ENCODE results near the gene RAP1GAP. TPM values are rescaled to one million over a fixed set of nuclear protein-coding genes. Genes with fewer than 3 reads are reported as not detected.

RAP1GAP gene
- total and polyA plus RNA-seq, 9 of the 15 experiments (the other 6 are each of a cell fraction or from before 2014, with no cell fraction given): 0.29 to 30.2 (median 19.2) TPM

GRCh38 chr1:21677168-21677567 is 8.0 kb upstream of the RAP1GAP start:
- Histone ChIP-seq H3K27ac (ENCODE audit: extremely low read depth, low read depth, low read length) (peak overlapping the region; percentile 62; the same call in 2 of the 3 replicates), H3K9me3 (replicated peaks; ENCODE audit: control insufficient read depth, insufficient read depth, low read depth, low read length) (no peaks in the 10 kb centered on the region), H3K79me2 (ENCODE audit: control insufficient read depth, insufficient read depth, low read length) (no peaks in the 10 kb centered on the region), H3K4me1 (replicated peaks in 1 of 2; ENCODE audit: control insufficient read depth in 2 of 2, insufficient read depth in 2 of 2, low read length in 2 of 2) (peaks cover 32 to 46% of the 10 kb centered on the region in 2 experiments), H3K4me2 (ENCODE audit: insufficient read depth, low read length) (no peak overlapping the region), H3K9me1 (ENCODE audit: control insufficient read depth, insufficient read depth, low read length) (no peaks in the 10 kb centered on the region), H3K9ac (ENCODE audit: insufficient read depth in 1 of 2, low read depth in 2 of 2, low read length in 2 of 2) (peak overlapping the region in 1 of 2 experiments; percentile 47; a peak in 1 of 4 replicates), H3K4me3 (no peak overlapping the region), H3K27me3 (ENCODE audit: control insufficient read depth in 2 of 2, insufficient read depth in 2 of 2, low read length in 2 of 2) (no peaks in the 10 kb centered on the region), H2AFZ (ENCODE audit: low read depth, low read length) (no peak overlapping the region), H3K36me3 (ENCODE audit: control insufficient read depth, insufficient read depth, low read length) (peaks cover 53% of the 10 kb centered on the region), H4K20me1 (replicated peaks; ENCODE audit: control insufficient read depth, insufficient read depth, low read length) (no peaks in the 10 kb centered on the region)
- no peak for ATAC-seq
- no peak for FAIRE-seq
- peak in 1 of 4 experiments; percentile 8 for DNase-seq (ENCODE audit: extremely low read depth in 1 of 4, low spot score in 3 of 4)
- in situ Hi-C loops (cut with MboI): no loop called here
- CTCF ChIA-PET (ENCODE audit: low intra/inter-chr PET ratio): no interaction called here
- no TSS peak for BruUV-seq (replicated peaks)
- TF ChIP-seq ETS1 (conservative IDR thresholded peaks at IDR 0.05; ENCODE audit: control insufficient read depth, low read depth, low read length) (no peak), ZNF134 (CRISPR knock-in tag; conservative IDR thresholded peaks at IDR 0.05) (peak; percentile 72; the same call in 1 of the 2 replicates)
- POLR2A ChIA-PET: interaction anchor here (0.6 to 1.6 kb wide), 5 partner anchors 10 to 1836 kb away, joined by 3 to 10 read pairs (median 4); no protein-coding TSS in a partner anchor
- intact Hi-C loops (cut with micrococcal nuclease): no loop called here
- 78% methylated on average over 6 of the region's 6 CpGs for WGBS (ENCODE audit: insufficient coverage, low coverage, missing lambda C conversion rate)

DNA sequence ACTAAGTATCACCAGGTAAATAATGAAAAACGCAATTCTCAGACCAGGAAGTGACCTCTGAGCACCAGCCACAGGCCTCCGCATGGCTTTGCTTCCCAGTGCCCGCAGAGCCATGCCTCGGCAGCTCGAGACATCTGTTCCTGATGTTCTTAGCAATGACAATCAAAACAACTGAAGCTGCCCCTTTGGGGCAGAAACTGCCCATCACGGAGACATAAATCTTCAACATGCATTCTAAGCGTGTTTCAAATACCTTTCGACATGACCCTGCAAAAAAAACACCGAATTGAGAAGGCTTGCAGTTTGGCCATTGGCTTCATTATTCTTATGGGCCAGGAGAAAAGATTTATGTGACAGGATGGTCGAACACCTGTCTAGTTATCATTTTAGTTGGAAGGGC is 5.8 kb upstream of the RAP1GAP start:
- H3K9me3 ChIP-seq (replicated peaks; ENCODE audit: control insufficient read depth, insufficient read depth, low read depth, low read length): no peaks in the 10 kb centered on the region
- FAIRE-seq (no peak), DNase-seq (ENCODE audit: extremely low read depth in 1 of 4, low spot score in 3 of 4) (no peak), ATAC-seq (no peak)
- ChIA-PET POLR2A (interaction anchor here (0.9 to 2.3 kb wide), 2 partner anchors 12 to 86 kb away, joined by 3 to 12 read pairs; no protein-coding TSS in a partner anchor), CTCF (ENCODE audit: low intra/inter-chr PET ratio) (interaction anchor here (0.6 to 0.7 kb wide), 2 partner anchors 9 to 41 kb away, joined by 3 to 6 read pairs; no protein-coding TSS in a partner anchor)
- WGBS (ENCODE audit: insufficient coverage, low coverage, missing lambda C conversion rate): 82% methylated on average over 10 of the region's 10 CpGs
- in situ Hi-C loops (cut with MboI) (loop anchor here (25.0 kb wide), 1 partner anchor 163 kb away; the partner anchor contains the start of gene ALPL), intact Hi-C loops (cut with micrococcal nuclease) (loop anchor here (5.0 kb wide), 1 partner anchor 107 kb away; the partner anchor contains the start of gene USP48)
- no peak overlapping the region for H2AFZ ChIP-seq (ENCODE audit: low read depth, low read length)
- peak overlapping the region; percentile 71; the same call in 1 of the 3 replicates for H3K27ac ChIP-seq (ENCODE audit: extremely low read depth, low read depth, low read length)
- no peak overlapping the region for H3K4me3 ChIP-seq
- no peaks in the 10 kb centered on the region for H3K9me1 ChIP-seq (ENCODE audit: control insufficient read depth, insufficient read depth, low read length)
- no peaks in the 10 kb centered on the region for H3K27me3 ChIP-seq (ENCODE audit: control insufficient read depth in 2 of 2, insufficient read depth in 2 of 2, low read length in 2 of 2)
- H3K9ac ChIP-seq (ENCODE audit: insufficient read depth in 1 of 2, low read depth in 2 of 2, low read length in 2 of 2): no peak overlapping the region
- no peak overlapping the region for H3K4me2 ChIP-seq (ENCODE audit: insufficient read depth, low read length)
- no peaks in the 10 kb centered on the region for H3K79me2 ChIP-seq (ENCODE audit: control insufficient read depth, insufficient read depth, low read length)
- no TSS peak for BruUV-seq (replicated peaks)
- peaks cover 34% of the 10 kb centered on the region for H3K36me3 ChIP-seq (ENCODE audit: control insufficient read depth, insufficient read depth, low read length)
- H3K4me1 ChIP-seq (replicated peaks in 1 of 2; ENCODE audit: control insufficient read depth in 2 of 2, insufficient read depth in 2 of 2, low read length in 2 of 2): peaks cover 35 to 59% of the 10 kb centered on the region in 2 experiments
- no peaks in the 10 kb centered on the region for H4K20me1 ChIP-seq (replicated peaks; ENCODE audit: control insufficient read depth, insufficient read depth, low read length)
- TF ChIP-seq, protein P1, sequence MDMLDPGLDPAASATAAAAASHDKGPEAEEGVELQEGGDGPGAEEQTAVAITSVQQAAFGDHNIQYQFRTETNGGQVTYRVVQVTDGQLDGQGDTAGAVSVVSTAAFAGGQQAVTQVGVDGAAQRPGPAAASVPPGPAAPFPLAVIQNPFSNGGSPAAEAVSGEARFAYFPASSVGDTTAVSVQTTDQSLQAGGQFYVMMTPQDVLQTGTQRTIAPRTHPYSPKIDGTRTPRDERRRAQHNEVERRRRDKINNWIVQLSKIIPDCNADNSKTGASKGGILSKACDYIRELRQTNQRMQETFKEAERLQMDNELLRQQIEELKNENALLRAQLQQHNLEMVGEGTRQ (CRISPR knock-in tag; IDR thresholded peaks at IDR 0.05): no peak
- TF ChIP-seq MLLT1 (IDR thresholded peaks at IDR 0.05): peak in 1 of 2 experiments; percentile 79; a peak in 2 of 4 replicates
- TF ChIP-seq PBX2 (CRISPR knock-in tag; IDR thresholded peaks at IDR 0.05; ENCODE audit: low read depth): no peak
- TF ChIP-seq PBX2 (tag; conservative IDR thresholded peaks at IDR 0.05; ENCODE audit: low read depth): peak; percentile 30; the same call in 1 of the 2 replicates
- no peak for TF ChIP-seq MAFG (tag; conservative IDR thresholded peaks at IDR 0.05)
- TF ChIP-seq MEIS2 (IDR thresholded peaks at IDR 0.05; ENCODE audit: partially characterized antibody): peak; percentile 52

All from K562 (cell line).